ENCODE data around the gene ENHO. TPM values are rescaled to one million over a fixed set of nuclear protein-coding genes. Genes with fewer than 3 reads are reported as not detected.
A peak's percentile ranks its signal among the peaks of the same experiment; 100 is the strongest.

ENHO gene
- total and polyA plus RNA-seq, 7 donors = 0.20 to 1.2 (median 0.37) TPM; not detected in 1

GRCh38 chr9:34557426-34558321, 34.9 kb upstream of the ENHO start:
- ATAC-seq = no peak
- no peak overlapping the region for H3K4me3 ChIP-seq
- no peak for DNase-seq
- WGBS, 3 donors = 48 to 62% (median 52%) methylated on average over 18 to 19 of the region's 19 CpGs
- peaks cover 63% of the 10 kb centered on the region for H3K4me1 ChIP-seq
- peaks cover 0 to 16% of the 10 kb centered on the region in 2 donors for H3K36me3 ChIP-seq (ENCODE audit: insufficient read depth in 1 of 2, low read depth in 1 of 2)
- H3K27ac ChIP-seq = peak overlapping the region; percentile 96
- no peaks in the 10 kb centered on the region for H3K9me3 ChIP-seq
- intact Hi-C loops (cut with DNase I) = no loop called here
- no peak for TF ChIP-seq CTCF (IDR thresholded peaks at IDR 0.05)
- H3K27me3 ChIP-seq (ENCODE audit: insufficient read depth in 3 of 3, low read length in 2 of 3) = no peaks in the 10 kb centered on the region

- H3K4me1 ChIP-seq = peaks cover 57% of the 10 kb centered on the region
- WGBS, 3 donors = 69 to 72% (median 70%) methylated on average over 6 of the region's 6 CpGs
- TF ChIP-seq CTCF (IDR thresholded peaks at IDR 0.05) = no peak
- no peak overlapping the region for H3K27ac ChIP-seq
- H3K36me3 ChIP-seq (ENCODE audit: insufficient read depth in 1 of 2, low read depth in 1 of 2) = peaks cover 0 to 16% of the 10 kb centered on the region in 2 donors
- no peaks in the 10 kb centered on the region for H3K27me3 ChIP-seq (ENCODE audit: insufficient read depth in 3 of 3, low read length in 2 of 3)
- H3K9me3 ChIP-seq = no peaks in the 10 kb centered on the region
- ATAC-seq (no peak), DNase-seq (no peak)
- intact Hi-C loops (cut with DNase I) = no loop called here
- no peak overlapping the region for H3K4me3 ChIP-seq
Observed at GRCh38 chr9:34556949-34557348, 34.2 kb upstream of the ENHO start.

- Histone ChIP-seq H3K27ac (no peak overlapping the region), H3K4me1 (peaks cover 49% of the 10 kb centered on the region)
Observed at GRCh38 chr9:34555936-34556525, 33.2 kb upstream of the ENHO start.

GRCh38 chr9:34555500-34555899, 32.7 kb upstream of the ENHO start:
- intact Hi-C loops (cut with DNase I) = no loop called here
- peaks cover 0 to 22% of the 10 kb centered on the region in 2 donors for H3K36me3 ChIP-seq (ENCODE audit: insufficient read depth in 1 of 2, low read depth in 1 of 2)
- no peak overlapping the region for H3K4me3 ChIP-seq
- H3K9me3 ChIP-seq = no peaks in the 10 kb centered on the region
- peaks cover 44% of the 10 kb centered on the region for H3K4me1 ChIP-seq
- WGBS, 3 donors = 49 to 85% (median 65%) methylated on average over 2 to 5 of the region's 5 CpGs
- H3K27me3 ChIP-seq (ENCODE audit: insufficient read depth in 3 of 3, low read length in 2 of 3) = no peaks in the 10 kb centered on the region
- no peak for TF ChIP-seq CTCF (IDR thresholded peaks at IDR 0.05)
- H3K27ac ChIP-seq = peak overlapping the region; percentile 3
- no peak for ATAC-seq
- peak in 1 of 2 donors; percentile 44 for DNase-seq

More at GRCh38 chr9:34555936-34556525, 33.2 kb upstream of the ENHO start:
- intact Hi-C loops (cut with DNase I) = no loop called here
- 84 to 88% (median 84%) methylated on average over 11 to 13 of the region's 13 CpGs for WGBS, 3 donors
- Histone ChIP-seq H3K36me3 (ENCODE audit: insufficient read depth in 1 of 2, low read depth in 1 of 2) (peaks cover 0 to 22% of the 10 kb centered on the region in 2 donors), H3K4me3 (no peak overlapping the region), H3K9me3 (no peaks in the 10 kb centered on the region), H3K27me3 (ENCODE audit: insufficient read depth in 3 of 3, low read length in 2 of 3) (no peaks in the 10 kb centered on the region)
- DNase-seq (peak in 1 of 2 donors; percentile 39), ATAC-seq (no peak)
- TF ChIP-seq CTCF (IDR thresholded peaks at IDR 0.05) = no peak
